ENCODE results near the gene BCL11A. TPM values are rescaled to one million over a fixed set of nuclear protein-coding genes. Genes with fewer than 3 reads are reported as not detected.

Gene BCL11A
- total and polyA plus RNA-seq, 2 experiments from 2014 or later: 57.5 to 77.6 TPM

DNA sequence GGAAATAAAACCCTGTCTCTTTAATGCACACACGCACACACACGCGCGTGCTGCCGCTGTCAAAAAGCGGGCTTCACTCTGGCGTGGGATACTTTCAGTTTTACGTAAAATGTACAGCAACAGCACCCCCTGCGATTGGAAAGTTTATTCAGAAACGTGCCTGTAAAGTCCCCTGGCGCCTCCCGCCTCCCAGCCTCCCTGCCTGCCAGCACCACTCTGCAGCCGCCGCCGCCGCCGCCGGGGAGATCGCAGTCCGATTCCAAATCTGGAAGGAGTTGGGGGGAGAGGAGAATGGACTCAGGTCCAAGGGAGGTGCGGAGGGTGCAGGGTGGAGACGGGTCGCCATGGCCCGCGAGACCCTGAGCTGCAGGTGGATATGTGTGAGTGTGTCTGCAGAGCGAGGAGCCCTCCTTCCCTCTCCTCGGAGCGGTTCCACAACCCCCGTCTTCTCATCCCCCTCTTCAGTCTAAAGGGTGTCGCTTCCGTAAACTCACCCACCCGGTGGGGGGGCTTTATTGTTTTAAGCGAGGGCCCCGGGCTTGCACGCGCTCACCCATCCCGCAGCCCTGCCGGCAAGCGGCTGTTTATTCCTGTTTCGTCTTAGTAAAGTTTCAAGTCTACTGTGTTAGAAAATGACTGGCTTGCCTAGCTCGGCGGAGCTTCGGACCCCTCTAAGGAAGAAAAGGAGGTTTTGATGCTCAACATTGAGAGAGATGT is 1.8 kb upstream of the BCL11A start:
- H3K36me3 Mint-ChIP-seq (ENCODE audit: low read depth): peaks cover 5% of the 10 kb centered on the region
- no peaks in the 10 kb centered on the region for H3K9me3 Mint-ChIP-seq
- H4K20me1 ChIP-seq (replicated peaks; ENCODE audit: insufficient read depth): no peaks in the 10 kb centered on the region
- H3K4me1 Mint-ChIP-seq: no peaks in the 10 kb centered on the region; the same call in none of the 3 replicates
- H3K79me2 ChIP-seq (replicated peaks; ENCODE audit: insufficient read depth): peaks cover 29% of the 10 kb centered on the region
- H3K4me2 ChIP-seq: peak overlapping the region; percentile 85
- peaks cover 13% of the 10 kb centered on the region; the same call in 1 of the 2 replicates for H3F3A ChIP-seq (replicated peaks; ENCODE audit: low read depth)
- H3K4me3 ChIP-seq: peak overlapping the region; percentile 89
- H3K27me3 Mint-ChIP-seq (ENCODE audit: insufficient read depth, low read depth, poor library complexity): peaks cover 9% of the 10 kb centered on the region
- peak overlapping the region; percentile 4 for H2AFZ ChIP-seq
- peak overlapping the region; percentile 89 for H3K4me3 Mint-ChIP-seq
- no peaks in the 10 kb centered on the region for H3K9me2 ChIP-seq (ENCODE audit: insufficient read depth)
- peak overlapping the region; percentile 63 for H3K27ac Mint-ChIP-seq
- peak overlapping the region; percentile 86 for H3K27ac ChIP-seq (ENCODE audit: low read depth)
- ATAC-seq (peak; percentile 7), DNase-seq (ENCODE audit: low spot score) (peak; percentile 74)
- H3K27me3 ChIP-seq (ENCODE audit: insufficient read depth): peaks cover 30% of the 10 kb centered on the region
- TF ChIP-seq CTCF (conservative IDR thresholded peaks at IDR 0.05; ENCODE audit: low read depth in 2 of 2): peak in 1 of 2 experiments; percentile 23; a peak in 2 of 4 replicates
- no peak for TF ChIP-seq ZNF114 (CRISPR knock-in tag; IDR thresholded peaks at IDR 0.05)
- peaks cover 16% of the 10 kb centered on the region; the same call in 1 of the 2 replicates for H3K4me1 ChIP-seq (ENCODE audit: insufficient read depth)
- H3K36me3 ChIP-seq (ENCODE audit: insufficient read depth): no peaks in the 10 kb centered on the region

DNA sequence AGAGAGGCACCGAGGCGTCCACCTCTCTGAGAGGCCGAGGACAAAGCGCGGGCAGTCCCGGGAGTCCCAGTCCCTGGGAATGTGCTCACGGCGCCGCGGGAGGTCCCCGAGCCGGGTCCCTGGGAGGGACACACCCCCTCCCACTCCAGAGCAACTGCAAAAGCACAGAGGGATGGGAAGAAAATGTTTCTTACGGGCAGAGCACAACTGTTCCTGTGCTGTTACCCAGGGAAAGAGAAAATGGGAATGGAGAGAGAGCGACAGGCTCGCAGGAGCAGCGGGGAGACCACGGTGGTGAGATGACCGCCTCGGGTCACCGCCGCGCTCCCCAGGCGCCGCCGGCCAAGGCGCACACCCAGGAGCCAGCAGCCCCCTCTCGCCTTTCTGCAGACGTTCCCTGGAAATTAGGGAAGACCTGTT is 1.2 kb upstream of the BCL11A start:
- no peak overlapping the region; the same call in 1 of the 2 replicates for H3K27ac Mint-ChIP-seq
- H3K4me1 Mint-ChIP-seq: no peaks in the 10 kb centered on the region; the same call in none of the 3 replicates
- H3F3A ChIP-seq (replicated peaks; ENCODE audit: low read depth): peaks cover 13% of the 10 kb centered on the region; the same call in 1 of the 2 replicates
- no peaks in the 10 kb centered on the region for H4K20me1 ChIP-seq (replicated peaks; ENCODE audit: insufficient read depth)
- peak overlapping the region; percentile 85 for H3K4me2 ChIP-seq
- peak; percentile 59 for DNase-seq (ENCODE audit: low spot score)
- H3K9me2 ChIP-seq (ENCODE audit: insufficient read depth): no peaks in the 10 kb centered on the region
- peaks cover 16% of the 10 kb centered on the region; the same call in 1 of the 2 replicates for H3K4me1 ChIP-seq (ENCODE audit: insufficient read depth)
- peaks cover 9% of the 10 kb centered on the region for H3K27me3 Mint-ChIP-seq (ENCODE audit: insufficient read depth, low read depth, poor library complexity)
- peaks cover 5% of the 10 kb centered on the region for H3K36me3 Mint-ChIP-seq (ENCODE audit: low read depth)
- peak; percentile 3 for ATAC-seq
- H3K79me2 ChIP-seq (replicated peaks; ENCODE audit: insufficient read depth): peaks cover 35% of the 10 kb centered on the region
- no peaks in the 10 kb centered on the region for H3K36me3 ChIP-seq (ENCODE audit: insufficient read depth)
- no peaks in the 10 kb centered on the region; the same call in 2 of the 3 replicates for H3K9me3 Mint-ChIP-seq
- peak overlapping the region; percentile 89 for H3K4me3 ChIP-seq
- H3K27ac ChIP-seq (ENCODE audit: low read depth): no peak overlapping the region
- peak overlapping the region; percentile 4 for H2AFZ ChIP-seq
- peak; percentile 17; the same call in 1 of the 2 replicates for TF ChIP-seq POLR2AphosphoS5 (IDR thresholded peaks at IDR 0.05; ENCODE audit: low read depth)
- TF ChIP-seq, protein P1, sequence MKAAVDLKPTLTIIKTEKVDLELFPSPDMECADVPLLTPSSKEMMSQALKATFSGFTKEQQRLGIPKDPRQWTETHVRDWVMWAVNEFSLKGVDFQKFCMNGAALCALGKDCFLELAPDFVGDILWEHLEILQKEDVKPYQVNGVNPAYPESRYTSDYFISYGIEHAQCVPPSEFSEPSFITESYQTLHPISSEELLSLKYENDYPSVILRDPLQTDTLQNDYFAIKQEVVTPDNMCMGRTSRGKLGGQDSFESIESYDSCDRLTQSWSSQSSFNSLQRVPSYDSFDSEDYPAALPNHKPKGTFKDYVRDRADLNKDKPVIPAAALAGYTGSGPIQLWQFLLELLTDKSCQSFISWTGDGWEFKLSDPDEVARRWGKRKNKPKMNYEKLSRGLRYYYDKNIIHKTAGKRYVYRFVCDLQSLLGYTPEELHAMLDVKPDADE (IDR thresholded peaks at IDR 0.05): no peak
- no peak for TF ChIP-seq NANOG (IDR thresholded peaks at IDR 0.05; ENCODE audit: borderline replicate concordance)
- TF ChIP-seq JUNB (IDR thresholded peaks at IDR 0.05; ENCODE audit: unreplicated experiment): no peak
- H3K4me3 Mint-ChIP-seq: peak overlapping the region; percentile 89
- peaks cover 25% of the 10 kb centered on the region for H3K27me3 ChIP-seq (ENCODE audit: insufficient read depth)

Data from GM23338 (cell line).